ENCODE data around the gene TUT7. TPM values are rescaled to one million over a fixed set of nuclear protein-coding genes. Genes with fewer than 3 reads are reported as not detected.
A peak's percentile ranks its signal among the peaks of the same experiment; 100 is the strongest.
"Not testable (repeated sequence)": the region's sequence is repeated elsewhere in the genome, so short reads cannot be mapped to it uniquely, and the experiment has no call there.

The TUT7 gene
- total RNA-seq (2021) (30.1 and 36.1 TPM in 2 replicates), Bru-seq, nascent RNA (percentile 93 among the genes with signal in this experiment), BruChase-seq, experiment 1, labeled RNA remaining after a 2-hour chase (percentile 91 among the genes with signal in this experiment), BruChase-seq, experiment 2, labeled RNA remaining after a 6-hour chase (percentile 90 among the genes with signal in this experiment)
- long read RNA-seq, partial matches to known transcripts: 12 of 23 reads
- long read RNA-seq, other reads (novel, unspliced or antisense): 11 of 23 reads

GRCh38 chr9:86354011-86354817, at the start of gene TUT7:
Gene TUT7, minus strand, starts transcription at chr9:86354410. Its CDS starts 1,211 bp downstream, at chr9:86353199.
- Histone ChIP-seq H3K4me2 (peak within 1 kb of the TSS; percentile 98), H3K27me3 (ENCODE audit: insufficient read depth, low read depth) (no peaks in the 10 kb centered on the region), H2AFZ (peak within 1 kb of the TSS; percentile 96), H3K9me3 (ENCODE audit: insufficient read depth, low read depth) (no peaks in the 10 kb centered on the region; the same call in 1 of the 2 replicates), H3K9me2 (ENCODE audit: insufficient read depth) (no peaks in the 10 kb centered on the region), H3K79me2 (ENCODE audit: low read depth) (peaks cover 48% of the 10 kb centered on the region), H3K4me1 (replicated peaks; ENCODE audit: insufficient read depth) (peaks cover 55% of the 10 kb centered on the region), H3F3A (ENCODE audit: insufficient read depth, low read depth) (peaks cover 22% of the 10 kb centered on the region), H3K36me3 (ENCODE audit: low read depth) (peaks cover 15% of the 10 kb centered on the region; the same call in 1 of the 2 replicates), H4K20me1 (ENCODE audit: insufficient read depth) (peaks cover 19% of the 10 kb centered on the region), H3K4me3 (peak within 1 kb of the TSS; percentile 64), H3K27ac (peak within 1 kb of the TSS; percentile 86)
- peak; percentile 85 to 99 for DNase-seq
- BruUV-seq (replicated peaks): no TSS peak
- POLR2A ChIA-PET (ENCODE audit: unreplicated experiment): no interaction called here
- CTCF ChIA-PET: no interaction called here
- TF ChIP-seq EZH2 (IDR thresholded peaks at IDR 0.05; ENCODE audit: low read depth): no peak
- TF ChIP-seq, protein P1, sequence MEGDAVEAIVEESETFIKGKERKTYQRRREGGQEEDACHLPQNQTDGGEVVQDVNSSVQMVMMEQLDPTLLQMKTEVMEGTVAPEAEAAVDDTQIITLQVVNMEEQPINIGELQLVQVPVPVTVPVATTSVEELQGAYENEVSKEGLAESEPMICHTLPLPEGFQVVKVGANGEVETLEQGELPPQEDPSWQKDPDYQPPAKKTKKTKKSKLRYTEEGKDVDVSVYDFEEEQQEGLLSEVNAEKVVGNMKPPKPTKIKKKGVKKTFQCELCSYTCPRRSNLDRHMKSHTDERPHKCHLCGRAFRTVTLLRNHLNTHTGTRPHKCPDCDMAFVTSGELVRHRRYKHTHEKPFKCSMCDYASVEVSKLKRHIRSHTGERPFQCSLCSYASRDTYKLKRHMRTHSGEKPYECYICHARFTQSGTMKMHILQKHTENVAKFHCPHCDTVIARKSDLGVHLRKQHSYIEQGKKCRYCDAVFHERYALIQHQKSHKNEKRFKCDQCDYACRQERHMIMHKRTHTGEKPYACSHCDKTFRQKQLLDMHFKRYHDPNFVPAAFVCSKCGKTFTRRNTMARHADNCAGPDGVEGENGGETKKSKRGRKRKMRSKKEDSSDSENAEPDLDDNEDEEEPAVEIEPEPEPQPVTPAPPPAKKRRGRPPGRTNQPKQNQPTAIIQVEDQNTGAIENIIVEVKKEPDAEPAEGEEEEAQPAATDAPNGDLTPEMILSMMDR (conservative IDR thresholded peaks at IDR 0.05): no peak
- intact Hi-C loops (cut with micrococcal nuclease; ENCODE audit: unreplicated experiment): loop anchor here (1.0 kb wide), 2 partner anchors 52 to 72 kb away; partner anchors contain the start of gene ISCA1

DNA sequence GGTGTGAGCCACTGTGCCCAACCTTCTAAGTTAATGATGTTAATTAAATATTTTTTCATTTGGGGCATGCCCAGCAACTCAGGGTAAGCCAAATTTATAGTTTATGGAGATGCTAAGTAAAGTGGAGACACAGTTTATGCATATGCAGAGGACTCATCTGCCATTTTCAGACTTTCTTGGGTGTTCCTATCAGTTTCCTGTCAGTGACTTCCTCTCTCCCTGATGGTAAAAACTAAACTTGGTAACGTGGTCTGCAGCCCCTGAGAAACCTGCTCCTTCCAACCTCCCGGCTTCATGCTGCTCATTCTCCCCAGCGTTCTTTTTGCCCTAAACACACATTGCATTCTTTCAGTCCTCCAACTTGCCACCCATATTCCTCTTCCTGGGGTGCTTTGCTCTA, 48.4 kb upstream of the TUT7 start:
- H3K27me3 ChIP-seq (ENCODE audit: insufficient read depth, low read depth): no peaks in the 10 kb centered on the region
- no peaks in the 10 kb centered on the region for H3K36me3 ChIP-seq (ENCODE audit: low read depth)
- DNase-seq: no peak
- peaks cover 15% of the 10 kb centered on the region for H3F3A ChIP-seq (ENCODE audit: insufficient read depth, low read depth)
- H3K9me3 ChIP-seq (ENCODE audit: insufficient read depth, low read depth): 0 out of 2 replicates have a peak, but pooled peaks cover 4% of the 10 kb centered on the region
- CTCF ChIA-PET: no interaction called here
- POLR2A ChIA-PET (ENCODE audit: unreplicated experiment): no interaction called here
- intact Hi-C loops (cut with micrococcal nuclease; ENCODE audit: unreplicated experiment): no loop called here
- H3K27ac ChIP-seq: no peak overlapping the region
- H3K79me2 ChIP-seq (ENCODE audit: low read depth): no peaks in the 10 kb centered on the region
- H4K20me1 ChIP-seq (ENCODE audit: insufficient read depth): no peaks in the 10 kb centered on the region
- peaks cover 24% of the 10 kb centered on the region for H3K4me1 ChIP-seq (replicated peaks; ENCODE audit: insufficient read depth)
- no peak overlapping the region for H3K4me2 ChIP-seq
- no TSS peak for BruUV-seq (replicated peaks)
- no peaks in the 10 kb centered on the region; the same call in 1 of the 2 replicates for H3K9me2 ChIP-seq (ENCODE audit: insufficient read depth)
- no peak overlapping the region for H2AFZ ChIP-seq
- no peak overlapping the region for H3K4me3 ChIP-seq
- TF ChIP-seq EZH2 (IDR thresholded peaks at IDR 0.05; ENCODE audit: low read depth): no peak
- TF ChIP-seq, protein P1 (conservative IDR thresholded peaks at IDR 0.05): no peak

GRCh38 chr9:86396412-86396811, 42.2 kb upstream of the TUT7 start:
- no peaks in the 10 kb centered on the region for H3K27me3 ChIP-seq (ENCODE audit: insufficient read depth, low read depth)
- peaks cover 4% of the 10 kb centered on the region; the same call in 1 of the 2 replicates for H3K9me3 ChIP-seq (ENCODE audit: insufficient read depth, low read depth)
- POLR2A ChIA-PET (ENCODE audit: unreplicated experiment): no interaction called here
- no peak overlapping the region for H3K4me3 ChIP-seq
- no TSS peak for BruUV-seq (replicated peaks)
- H3K4me1 ChIP-seq (replicated peaks; ENCODE audit: insufficient read depth): no peaks in the 10 kb centered on the region
- DNase-seq: no peak
- H3K36me3 ChIP-seq (ENCODE audit: low read depth): no peaks in the 10 kb centered on the region
- no peak for TF ChIP-seq EZH2 (IDR thresholded peaks at IDR 0.05; ENCODE audit: low read depth)
- TF ChIP-seq, protein P1 (conservative IDR thresholded peaks at IDR 0.05): no peak
- no peaks in the 10 kb centered on the region for H3F3A ChIP-seq (ENCODE audit: insufficient read depth, low read depth)
- H3K9me2 ChIP-seq (ENCODE audit: insufficient read depth): no peaks in the 10 kb centered on the region; the same call in 1 of the 2 replicates
- no peak overlapping the region for H2AFZ ChIP-seq
- no peak overlapping the region for H3K4me2 ChIP-seq
- no peak overlapping the region for H3K27ac ChIP-seq
- intact Hi-C loops (cut with micrococcal nuclease; ENCODE audit: unreplicated experiment): no loop called here
- H4K20me1 ChIP-seq (ENCODE audit: insufficient read depth): no peaks in the 10 kb centered on the region
- CTCF ChIA-PET: no interaction called here
- H3K79me2 ChIP-seq (ENCODE audit: low read depth): no peaks in the 10 kb centered on the region

GRCh38 chr9:86390184-86390583, 36.0 kb upstream of the TUT7 start:
- POLR2A ChIA-PET (ENCODE audit: unreplicated experiment); H3K4me3 ChIP-seq; H3K4me2 ChIP-seq; CTCF ChIA-PET; H3K9me3 ChIP-seq (ENCODE audit: insufficient read depth, low read depth); H3K36me3 ChIP-seq (ENCODE audit: low read depth); H3F3A ChIP-seq (ENCODE audit: insufficient read depth, low read depth); H4K20me1 ChIP-seq (ENCODE audit: insufficient read depth); BruUV-seq (replicated peaks); H3K27ac ChIP-seq; DNase-seq; H3K27me3 ChIP-seq (ENCODE audit: insufficient read depth, low read depth); H3K9me2 ChIP-seq (ENCODE audit: insufficient read depth); H3K79me2 ChIP-seq (ENCODE audit: low read depth); H2AFZ ChIP-seq; intact Hi-C loops (cut with micrococcal nuclease; ENCODE audit: unreplicated experiment): not testable (repeated sequence)
- H3K4me1 ChIP-seq (replicated peaks; ENCODE audit: insufficient read depth): peaks cover 13% of the 10 kb centered on the region; the same call in 1 of the 2 replicates

Data from PC-9 (cell line).